HCT116 (cell line): ENCODE results near the gene MIER2.

Source experiments
- CEBPB ChIP-seq: IDR thresholded peaks from 2 replicates; pipeline ENCODE4 v1.6.1; 2012; ENCODE audit warnings: low read depth
- EZH2 ChIP-seq: fragments of 200-600 bp; sonication (generic); IDR thresholded peaks from 2 replicates; pipeline ENCODE4 v1.6.1; 2017; ENCODE audit warnings: antibody characterized with exemption, mixed run types
- EZH2phosphoT487 ChIP-seq: fragments of 200-600 bp; IDR thresholded peaks from 2 replicates; pipeline ENCODE4 v1.6.1; 2018; ENCODE audit warnings: antibody characterized with exemption, borderline replicate concordance
- FOSL1 ChIP-seq: IDR thresholded peaks from 2 replicates; pipeline ENCODE4 v1.6.1; 2012; ENCODE audit warnings: low read depth
- POLR2A ChIP-seq: IDR thresholded peaks from 2 replicates; pipeline ENCODE4 v1.7.0; 2011; ENCODE audit warnings: borderline replicate concordance; ENCODE audit not compliant: insufficient read depth, insufficient read length; ENCODE audit errors: extremely low read depth
- SRF ChIP-seq: IDR thresholded peaks from 2 replicates; pipeline ENCODE4 v1.6.1; 2012; ENCODE audit warnings: low read depth
- YY1 ChIP-seq: IDR thresholded peaks from 2 replicates; pipeline ENCODE4 v1.6.1; 2011; ENCODE audit warnings: low read length, low read depth, moderate library complexity, mild to moderate bottlenecking; ENCODE audit not compliant: insufficient replicate concordance; ENCODE audit errors: extremely low read depth
- ZNF274 ChIP-seq: fragments of 200-500 bp; sonication (Bioruptor generic); IDR thresholded peaks from 2 replicates; pipeline ENCODE4 v1.6.1; 2014; ENCODE audit warnings: mild to moderate bottlenecking, low read depth, low read length, inconsistent platforms
- TF ChIP-seq, protein P1 (sequence below), 3 experiments: fragments of 200-600 bp in 1 of 3; sonication (generic) in 1 of 3; IDR thresholded peaks in 2 of 3; conservative IDR thresholded peaks in 1 of 3; 2 replicates each; pipeline ENCODE4 v1.5.1; 2012 to 2017; ENCODE audit warnings: low read depth in 2 of 3, low read length in 2 of 3, antibody characterized with exemption in 1 of 3, borderline replicate concordance in 1 of 3, control low read depth in 1 of 3, mild to moderate bottlenecking in 1 of 3, mixed read lengths in 1 of 3, mixed run types in 1 of 3, moderate library complexity in 1 of 3; ENCODE audit not compliant: insufficient read depth in 1 of 3
- TF ChIP-seq, protein P2 (sequence below): IDR thresholded peaks from 2 replicates; pipeline ENCODE4 v1.6.1; 2012
- TF ChIP-seq, protein P3 (sequence below): IDR thresholded peaks from 2 replicates; pipeline ENCODE4 v1.6.1; 2012; ENCODE audit warnings: low read depth

DNA sequence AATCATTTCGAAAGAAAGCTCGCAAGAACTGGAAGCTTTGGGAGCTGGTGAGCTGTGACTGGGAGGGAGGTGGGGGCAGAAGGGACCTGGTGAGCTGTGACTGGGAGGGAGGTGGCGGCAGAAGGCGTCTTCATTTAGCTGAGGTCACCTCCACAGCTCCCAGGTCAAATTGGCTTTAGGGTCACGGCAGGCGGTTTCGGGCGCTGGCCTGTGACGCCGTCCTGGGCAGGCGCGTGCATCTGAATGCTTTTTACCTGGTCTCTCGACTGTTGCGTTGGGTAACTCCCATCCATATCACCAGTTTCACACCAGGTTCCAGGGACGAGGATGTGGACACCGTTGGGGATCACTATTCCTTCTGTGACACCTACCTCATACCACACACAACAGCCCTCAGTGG, 35.2 kb upstream of the MIER2 start:
- TF ChIP-seq FOSL1 (no peak), ZNF274 (no peak), SRF (no peak), POLR2A (no peak), EZH2 (no peak), EZH2phosphoT487 (no peak), CEBPB (no peak), YY1 (no peak)
- TF ChIP-seq, protein P1, sequence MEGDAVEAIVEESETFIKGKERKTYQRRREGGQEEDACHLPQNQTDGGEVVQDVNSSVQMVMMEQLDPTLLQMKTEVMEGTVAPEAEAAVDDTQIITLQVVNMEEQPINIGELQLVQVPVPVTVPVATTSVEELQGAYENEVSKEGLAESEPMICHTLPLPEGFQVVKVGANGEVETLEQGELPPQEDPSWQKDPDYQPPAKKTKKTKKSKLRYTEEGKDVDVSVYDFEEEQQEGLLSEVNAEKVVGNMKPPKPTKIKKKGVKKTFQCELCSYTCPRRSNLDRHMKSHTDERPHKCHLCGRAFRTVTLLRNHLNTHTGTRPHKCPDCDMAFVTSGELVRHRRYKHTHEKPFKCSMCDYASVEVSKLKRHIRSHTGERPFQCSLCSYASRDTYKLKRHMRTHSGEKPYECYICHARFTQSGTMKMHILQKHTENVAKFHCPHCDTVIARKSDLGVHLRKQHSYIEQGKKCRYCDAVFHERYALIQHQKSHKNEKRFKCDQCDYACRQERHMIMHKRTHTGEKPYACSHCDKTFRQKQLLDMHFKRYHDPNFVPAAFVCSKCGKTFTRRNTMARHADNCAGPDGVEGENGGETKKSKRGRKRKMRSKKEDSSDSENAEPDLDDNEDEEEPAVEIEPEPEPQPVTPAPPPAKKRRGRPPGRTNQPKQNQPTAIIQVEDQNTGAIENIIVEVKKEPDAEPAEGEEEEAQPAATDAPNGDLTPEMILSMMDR (IDR thresholded peaks at IDR 0.05 in 2 of 3, conservative IDR thresholded peaks at IDR 0.05 in 1 of 3; ENCODE audit: borderline replicate concordance in 1 of 3, insufficient read depth in 1 of 3, low read depth in 2 of 3, low read length in 2 of 3), result no peak
- TF ChIP-seq, protein P2, sequence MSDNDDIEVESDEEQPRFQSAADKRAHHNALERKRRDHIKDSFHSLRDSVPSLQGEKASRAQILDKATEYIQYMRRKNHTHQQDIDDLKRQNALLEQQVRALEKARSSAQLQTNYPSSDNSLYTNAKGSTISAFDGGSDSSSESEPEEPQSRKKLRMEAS, result no peak
- TF ChIP-seq, protein P3, sequence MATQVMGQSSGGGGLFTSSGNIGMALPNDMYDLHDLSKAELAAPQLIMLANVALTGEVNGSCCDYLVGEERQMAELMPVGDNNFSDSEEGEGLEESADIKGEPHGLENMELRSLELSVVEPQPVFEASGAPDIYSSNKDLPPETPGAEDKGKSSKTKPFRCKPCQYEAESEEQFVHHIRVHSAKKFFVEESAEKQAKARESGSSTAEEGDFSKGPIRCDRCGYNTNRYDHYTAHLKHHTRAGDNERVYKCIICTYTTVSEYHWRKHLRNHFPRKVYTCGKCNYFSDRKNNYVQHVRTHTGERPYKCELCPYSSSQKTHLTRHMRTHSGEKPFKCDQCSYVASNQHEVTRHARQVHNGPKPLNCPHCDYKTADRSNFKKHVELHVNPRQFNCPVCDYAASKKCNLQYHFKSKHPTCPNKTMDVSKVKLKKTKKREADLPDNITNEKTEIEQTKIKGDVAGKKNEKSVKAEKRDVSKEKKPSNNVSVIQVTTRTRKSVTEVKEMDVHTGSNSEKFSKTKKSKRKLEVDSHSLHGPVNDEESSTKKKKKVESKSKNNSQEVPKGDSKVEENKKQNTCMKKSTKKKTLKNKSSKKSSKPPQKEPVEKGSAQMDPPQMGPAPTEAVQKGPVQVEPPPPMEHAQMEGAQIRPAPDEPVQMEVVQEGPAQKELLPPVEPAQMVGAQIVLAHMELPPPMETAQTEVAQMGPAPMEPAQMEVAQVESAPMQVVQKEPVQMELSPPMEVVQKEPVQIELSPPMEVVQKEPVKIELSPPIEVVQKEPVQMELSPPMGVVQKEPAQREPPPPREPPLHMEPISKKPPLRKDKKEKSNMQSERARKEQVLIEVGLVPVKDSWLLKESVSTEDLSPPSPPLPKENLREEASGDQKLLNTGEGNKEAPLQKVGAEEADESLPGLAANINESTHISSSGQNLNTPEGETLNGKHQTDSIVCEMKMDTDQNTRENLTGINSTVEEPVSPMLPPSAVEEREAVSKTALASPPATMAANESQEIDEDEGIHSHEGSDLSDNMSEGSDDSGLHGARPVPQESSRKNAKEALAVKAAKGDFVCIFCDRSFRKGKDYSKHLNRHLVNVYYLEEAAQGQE, result no peak
